Measurements from ENCODE around the gene PROK2. TPM values are rescaled to one million over a fixed set of nuclear protein-coding genes. Genes with fewer than 3 reads are reported as not detected.

PROK2 gene
- total RNA-seq, 1 experiment from 2014 or later: 1.4 TPM

GRCh38 chr3:71776538-71776937 is 8.4 kb downstream of the PROK2 start:
- H3K9me3 ChIP-seq (ENCODE audit: control insufficient read depth, low read depth, low read length): no peaks in the 10 kb centered on the region
- no peak overlapping the region for H2BK15ac ChIP-seq (ENCODE audit: low read depth, low read length)
- no peak overlapping the region for H4K91ac ChIP-seq (ENCODE audit: insufficient read length, low read depth, low read length)
- H3K79me2 ChIP-seq (ENCODE audit: insufficient read depth, low read length): no peaks in the 10 kb centered on the region
- no peak overlapping the region for H3K27ac Mint-ChIP-seq
- H3K27me3 Mint-ChIP-seq (ENCODE audit: low read depth): peaks cover 4% of the 10 kb centered on the region
- no peak for DNase-seq
- peaks cover 35 to 38% of the 10 kb centered on the region in 2 experiments for H3K4me1 Mint-ChIP-seq
- no peak overlapping the region for H2BK20ac ChIP-seq (ENCODE audit: low read depth, low read length, poor library complexity, severe bottlenecking)
- H3K14ac ChIP-seq (ENCODE audit: insufficient read depth, low read length): no peak overlapping the region
- H3K4me1 ChIP-seq (ENCODE audit: insufficient read depth, low read length): peaks cover 6% of the 10 kb centered on the region; the same call in 1 of the 2 replicates
- no peak overlapping the region for H3K56ac ChIP-seq (ENCODE audit: insufficient read length, low read depth, low read length)
- H4K20me1 ChIP-seq (ENCODE audit: control insufficient read depth, insufficient read depth, insufficient read length): no peaks in the 10 kb centered on the region
- no peak overlapping the region for H3K9ac ChIP-seq (ENCODE audit: extremely low read depth, insufficient read length, low read length)
- no peak overlapping the region for H2AK5ac ChIP-seq (ENCODE audit: insufficient read length, low read length)
- no peak overlapping the region for H3K4ac ChIP-seq (ENCODE audit: low read depth, low read length)
- H3K23me2 ChIP-seq (ENCODE audit: insufficient read length, low read depth, low read length, poor library complexity, severe bottlenecking): no peaks in the 10 kb centered on the region
- H3K4me2 ChIP-seq (ENCODE audit: insufficient read depth, insufficient read length, low read length): no peak overlapping the region
- H3T11ph ChIP-seq (ENCODE audit: low read length): no peak overlapping the region
- no peak overlapping the region for H2AFZ ChIP-seq (ENCODE audit: low read length)
- H2BK12ac ChIP-seq (ENCODE audit: insufficient read length, low read depth, low read length): no peak overlapping the region
- no peak overlapping the region for H3K27ac ChIP-seq (ENCODE audit: insufficient read length, low read depth, low read length)
- no peak overlapping the region for H3K18ac ChIP-seq (ENCODE audit: insufficient read length, low read depth, low read length)
- no peak overlapping the region for H4K5ac ChIP-seq (ENCODE audit: insufficient read length, low read depth, low read length)
- no peak overlapping the region for H3K4me3 Mint-ChIP-seq
- H3K36me3 Mint-ChIP-seq (ENCODE audit: insufficient read depth in 1 of 3, low read depth in 3 of 3): no peaks in the 10 kb centered on the region
- WGBS (ENCODE audit: extremely low coverage, insufficient read length, low lambda C conversion rate): no CpG with 5 or more reads among the region's 6 CpGs
- H2BK120ac ChIP-seq (ENCODE audit: low read depth, low read length, poor library complexity, severe bottlenecking): no peak overlapping the region
- no peak for TF ChIP-seq CTCF (conservative IDR thresholded peaks at IDR 0.05)
- H3K9me3 Mint-ChIP-seq: no peaks in the 10 kb centered on the region
- no peaks in the 10 kb centered on the region for H3K27me3 ChIP-seq (ENCODE audit: insufficient read depth, low read length)
- no peaks in the 10 kb centered on the region for H3K79me1 ChIP-seq (ENCODE audit: insufficient read depth, low read depth, low read length, poor library complexity, severe bottlenecking)
- no peak overlapping the region for H4K8ac ChIP-seq (replicated peaks; ENCODE audit: insufficient read length, low read depth, low read length)
- no peak overlapping the region for H2BK5ac ChIP-seq (ENCODE audit: insufficient read length, low read length)
- no peak overlapping the region for H3K23ac ChIP-seq (ENCODE audit: insufficient read length, low read depth, low read length)

Data from H9 (cell line).